Pancreas (tissue), 10 donors: ENCODE results near the gene ATP8B3. TPM values are rescaled to one million over a fixed set of nuclear protein-coding genes. Genes with fewer than 3 reads are reported as not detected.
"Not testable (repeated sequence)": the region's sequence is repeated elsewhere in the genome, so short reads cannot be mapped to it uniquely, and the experiment has no call there.

Experiments used
- ATAC-seq, 4 donors: fragments of 200-7000 bp; cut with Tn5 transposase; one replicate each; pipeline versions ENCODE4 v1.8.0 to v1.9.1; 2020; ENCODE audit warnings: mild to moderate bottlenecking in 4 of 4, moderate library complexity in 4 of 4
- DNase-seq, 6 donors: peaks; one replicate each; pipeline ENCODE4 v3.0.0-alpha.2; 2020
- FAIRE-seq: peaks from 2 replicates; lab custom pipeline; 2012; peaks lifted over from hg19 to GRCh38; lab: Jason Lieb, UNC
- H3K27ac ChIP-seq, 4 donors: fragments of 200-600 bp; sonication (generic); 1 replicate in 3 of 4; 2 replicates in 1 of 4; pipeline versions ENCODE4 v1.5.0 to v1.8.0; 2020
- H3K27me3 ChIP-seq, 4 donors: fragments of 200-600 bp; one replicate each; pipeline ENCODE4 v1.8.0; 2021
- H3K36me3 ChIP-seq, 3 donors: fragments of 200-600 bp; sonication (generic) in 1 of 3; one replicate each; pipeline versions ENCODE4 v1.5.0 to v1.8.0; 2020 to 2021
- H3K4me1 ChIP-seq, 3 donors: fragments of 200-600 bp; one replicate each; pipeline ENCODE4 v1.8.0; 2021
- H3K4me3 ChIP-seq, 4 donors: fragments of 200-600 bp; sonication (generic) in 2 of 4; one replicate each; pipeline versions ENCODE4 v1.5.0 to v1.8.0; 2020 to 2021
- H3K9me3 ChIP-seq, 4 donors: fragments of 200-600 bp; one replicate each; pipeline ENCODE4 v1.8.0; 2021
- WGBS, 2 donors: extraction: QIAGEN DNeasy Blood & Tissue Kit; methylation state at CpG; one replicate each; pipeline ENCODE4 v1.1.7; 2013; 5-methylcytosine and 5-hydroxymethylcytosine counted together
- intact Hi-C, 3 donors: fragments of 100-400 bp; cut with DNase I; formaldehyde crosslinking; loops; one replicate each; pipeline versions ENCODE4 v1.11.1 to v1.14.2; 2022
- polyA plus RNA-seq, 2 donors: library from polyadenylated mRNA; stranded (reverse); fragments of 200-250 nt; gene quantifications; one replicate each; pipeline ENCODE4 v1.2.3, GENCODE V29; 2013
- total RNA-seq, 6 donors: library from RNA; stranded (reverse); fragmentation: NEBNext Ultra II Directional in 4 of 6; extraction: Animal tissue kit (Norgen Biotek cat#: 25700) in 4 of 6; gene quantifications; one replicate each; pipeline versions ENCODE4 v1.2.1 to v1.2.4, GENCODE V29; 2021 to 2023
- TF ChIP-seq, protein P1 (sequence below), 4 donors: fragments of 200-600 bp; sonication (generic) in 3 of 4; IDR thresholded peaks; one replicate each; pipeline versions ENCODE4 v1.5.0 to v1.8.0; 2021; ENCODE audit warnings: antibody characterized with exemption in 4 of 4
- donor health status: healthy with polysubstance abuse.
- donor health status: DM: no; HTN: no; CAD: no; lungs with moderate emphysema.
- donor health status: DM: no; HTN: no; CAD: no.
- donor health status: control.
- donor health status: control.
- donor health status: Bipolar disorder and iron deficiency.
- donor health status: DM: yes; HTN: yes; CAD: no.
- donor health status: DM: no; HTN: no; CAD: no.
- donor health status: DM: no; HTN: no; CAD: no.
- donor health status: DM: yes; HTN: yes; CAD: no.

Gene ATP8B3
- total and polyA plus RNA-seq, 8 donors = 0.32 to 1.1 (median 0.54) TPM

GRCh38 chr19:1804858-1805257 is 7.2 kb downstream of the ATP8B3 start:
- Histone ChIP-seq H3K4me3 (no peak overlapping the region), H3K36me3 (no peaks in the 10 kb centered on the region), H3K27me3 (no peaks in the 10 kb centered on the region), H3K4me1 (no peaks in the 10 kb centered on the region), H3K27ac (no peak overlapping the region), H3K9me3 (no peaks in the 10 kb centered on the region)
- ATAC-seq = no peak
- TF ChIP-seq, protein P1, sequence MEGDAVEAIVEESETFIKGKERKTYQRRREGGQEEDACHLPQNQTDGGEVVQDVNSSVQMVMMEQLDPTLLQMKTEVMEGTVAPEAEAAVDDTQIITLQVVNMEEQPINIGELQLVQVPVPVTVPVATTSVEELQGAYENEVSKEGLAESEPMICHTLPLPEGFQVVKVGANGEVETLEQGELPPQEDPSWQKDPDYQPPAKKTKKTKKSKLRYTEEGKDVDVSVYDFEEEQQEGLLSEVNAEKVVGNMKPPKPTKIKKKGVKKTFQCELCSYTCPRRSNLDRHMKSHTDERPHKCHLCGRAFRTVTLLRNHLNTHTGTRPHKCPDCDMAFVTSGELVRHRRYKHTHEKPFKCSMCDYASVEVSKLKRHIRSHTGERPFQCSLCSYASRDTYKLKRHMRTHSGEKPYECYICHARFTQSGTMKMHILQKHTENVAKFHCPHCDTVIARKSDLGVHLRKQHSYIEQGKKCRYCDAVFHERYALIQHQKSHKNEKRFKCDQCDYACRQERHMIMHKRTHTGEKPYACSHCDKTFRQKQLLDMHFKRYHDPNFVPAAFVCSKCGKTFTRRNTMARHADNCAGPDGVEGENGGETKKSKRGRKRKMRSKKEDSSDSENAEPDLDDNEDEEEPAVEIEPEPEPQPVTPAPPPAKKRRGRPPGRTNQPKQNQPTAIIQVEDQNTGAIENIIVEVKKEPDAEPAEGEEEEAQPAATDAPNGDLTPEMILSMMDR (IDR thresholded peaks at IDR 0.05) = no peak
- intact Hi-C loops = no loop called here
- no peak for FAIRE-seq
- DNase-seq = no peak
- 87 to 94% methylated on average over 6 of the region's 6 CpGs for WGBS, 2 donors

GRCh38 chr19:1799695-1800342 is 12.3 kb downstream of the ATP8B3 start:
- Histone ChIP-seq H3K4me3 (no peak overlapping the region), H3K27me3 (peaks cover 0 to 5% (median 0%) of the 10 kb centered on the region in 4 donors), H3K9me3 (no peaks in the 10 kb centered on the region), H3K4me1 (peaks cover 0 to 3% (median 0%) of the 10 kb centered on the region in 3 donors), H3K27ac (no peak overlapping the region), H3K36me3 (no peaks in the 10 kb centered on the region)
- intact Hi-C loops = no loop called here
- 58 to 68% methylated on average over 36 of the region's 36 CpGs for WGBS, 2 donors
- ATAC-seq = no peak
- TF ChIP-seq, protein P1 (IDR thresholded peaks at IDR 0.05) = no peak
- peak in 1 of 6 donors; percentile 47 for DNase-seq
- FAIRE-seq = no peak

DNA sequence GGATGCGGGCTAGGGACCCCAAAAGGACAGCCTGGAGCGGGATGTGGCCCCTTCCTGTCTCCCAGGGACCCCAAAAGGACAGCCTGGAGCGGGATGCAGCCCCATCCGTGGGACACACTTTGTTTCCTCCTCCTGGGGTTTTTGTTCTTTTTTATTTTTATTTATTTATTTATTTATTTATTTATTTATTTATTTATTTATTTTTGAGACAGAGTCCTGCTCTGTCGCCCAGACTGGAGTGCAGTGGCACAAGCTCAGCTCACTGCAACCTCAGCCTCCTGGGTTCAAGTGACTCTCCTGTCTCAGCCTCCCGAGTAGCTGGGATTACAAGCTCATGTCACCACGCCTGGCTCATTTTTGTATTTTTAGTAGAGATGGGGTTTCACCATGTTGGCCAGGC is 14.8 kb downstream of the ATP8B3 start:
- H3K27me3 ChIP-seq, H3K4me1 ChIP-seq, H3K36me3 ChIP-seq, H3K4me3 ChIP-seq, H3K27ac ChIP-seq, DNase-seq, H3K9me3 ChIP-seq, intact Hi-C loops, FAIRE-seq, ATAC-seq: not testable (repeated sequence)
- 71 to 84% methylated on average over 6 to 7 of the region's 7 CpGs for WGBS, 2 donors

DNA sequence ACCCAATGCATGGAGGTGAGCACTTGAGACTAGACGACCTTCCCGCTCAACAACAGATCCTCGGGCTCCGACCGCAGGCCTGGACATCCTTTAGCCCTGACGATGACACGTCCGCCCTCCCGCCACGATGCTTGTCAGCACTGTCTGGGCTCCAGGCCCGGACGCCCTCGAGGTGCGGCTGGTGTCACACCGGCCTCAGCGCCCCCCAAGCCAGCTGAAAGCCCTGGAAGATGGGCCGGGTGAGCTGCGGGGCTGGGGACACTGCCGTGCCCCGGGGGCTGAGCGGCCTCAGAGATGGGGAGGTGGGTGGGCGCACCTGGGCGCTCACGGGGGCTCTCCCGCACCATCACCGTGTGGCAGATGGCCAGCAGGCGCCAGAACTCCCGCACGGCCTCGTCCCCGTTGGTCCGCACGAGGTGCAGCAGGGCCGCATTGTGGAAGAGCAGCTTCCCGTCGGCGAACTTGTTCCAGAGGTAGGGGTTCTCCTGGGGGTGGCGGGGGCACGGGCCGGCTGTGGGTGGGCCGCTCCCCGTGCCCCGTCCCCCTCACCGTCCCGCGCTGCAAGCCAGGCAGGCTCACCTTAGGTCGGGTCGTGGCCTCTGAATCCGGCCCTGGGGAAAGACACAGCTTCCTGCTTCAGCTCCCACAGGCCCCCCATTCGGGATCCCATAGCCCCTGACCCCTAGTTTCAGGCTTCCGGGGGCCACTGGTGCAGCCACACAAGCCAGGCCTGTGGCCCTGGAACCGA is 15.5 kb downstream of the ATP8B3 start:
- peak in 2 of 6 donors; percentile 33 to 67 for DNase-seq

More for the DNA sequence above, 15.5 kb downstream of the ATP8B3 start:
- peak overlapping the region in 1 of 4 donors; percentile 23 for H3K4me3 ChIP-seq
- no peaks in the 10 kb centered on the region for H3K9me3 ChIP-seq
- TF ChIP-seq, protein P1 (IDR thresholded peaks at IDR 0.05) = no peak
- intact Hi-C loops = no loop called here
- H3K36me3 ChIP-seq = no peaks in the 10 kb centered on the region
- ATAC-seq (peak in 1 of 4 donors; percentile 6), FAIRE-seq (no peak)
- 28 to 31% methylated on average over 50 to 52 of the region's 52 CpGs for WGBS, 2 donors
- H3K4me1 ChIP-seq = peaks cover 0 to 3% (median 0%) of the 10 kb centered on the region in 3 donors
- peaks cover 0 to 5% (median 0%) of the 10 kb centered on the region in 4 donors for H3K27me3 ChIP-seq
- no peak overlapping the region for H3K27ac ChIP-seq
